Keratinocyte (primary cell): ENCODE results near the gene OR11H1. TPM values are rescaled to one million over a fixed set of nuclear protein-coding genes. Genes with fewer than 3 reads are reported as not detected.
"Not testable (repeated sequence)": the region's sequence is repeated elsewhere in the genome, so short reads cannot be mapped to it uniquely, and the experiment has no call there.

Source experiments
- DNase-seq: peaks from one replicate; pipeline ENCODE4 v3.0.0-alpha.2; 2011; ENCODE audit warnings: low read depth, missing footprints, low spot score
- FAIRE-seq: peaks from 2 replicates; lab custom pipeline; 2011; peaks lifted over from hg19 to GRCh38; lab: Jason Lieb, UNC
- H2AFZ ChIP-seq: 2 replicates; pipeline ENCODE4 v1.6.0; 2012; ENCODE audit warnings: low read length, control low read depth, inconsistent platforms; ENCODE audit not compliant: control insufficient read depth
- H3K27ac ChIP-seq: 2 replicates; pipeline ENCODE4 v1.5.1; 2011; ENCODE audit warnings: low read length; ENCODE audit not compliant: control insufficient read depth, insufficient read depth
- H3K27me3 ChIP-seq: 3 replicates; pipeline ENCODE4 v1.6.0; 2011; ENCODE audit warnings: low read length; ENCODE audit not compliant: control insufficient read depth, insufficient read depth; ENCODE audit errors: extremely low read depth
- H3K36me3 ChIP-seq, 2 experiments: 2 replicates in 1 of 2; 3 replicates in 1 of 2; pipeline ENCODE4 v1.5.1; 2011; ENCODE audit warnings: low read length in 2 of 2, mild to moderate bottlenecking in 1 of 2; ENCODE audit not compliant: control insufficient read depth in 2 of 2, insufficient read depth in 2 of 2; ENCODE audit errors: extremely low read depth in 1 of 2
- H3K4me1 ChIP-seq: 3 replicates; pipeline ENCODE4 v1.5.1; 2011; ENCODE audit warnings: low read length; ENCODE audit not compliant: control insufficient read depth, insufficient read depth; ENCODE audit errors: extremely low read depth
- H3K4me2 ChIP-seq: 3 replicates; pipeline ENCODE4 v1.6.0; 2011; ENCODE audit warnings: low read depth, low read length; ENCODE audit not compliant: control insufficient read depth, insufficient read depth; ENCODE audit errors: extremely low read depth
- H3K4me3 ChIP-seq, 3 experiments: fragments of 200-600 bp in 1 of 3; sonication (generic) in 1 of 3; 2 replicates in 2 of 3; 3 replicates in 1 of 3; pipeline ENCODE4 v1.5.1; 2011 to 2016; ENCODE audit warnings: low read length in 3 of 3, mild to moderate bottlenecking in 3 of 3, control low read depth in 2 of 3, inconsistent platforms in 1 of 3, low read depth in 1 of 3, mixed read lengths in 1 of 3, mixed run types in 1 of 3, moderate library complexity in 1 of 3; ENCODE audit not compliant: control insufficient read depth in 2 of 3, insufficient read depth in 2 of 3; ENCODE audit errors: extremely low read depth in 1 of 3
- H3K79me2 ChIP-seq: 2 replicates; pipeline ENCODE4 v1.6.0; 2012; ENCODE audit warnings: low read length; ENCODE audit not compliant: control insufficient read depth, insufficient read depth
- H3K9ac ChIP-seq: 3 replicates; pipeline ENCODE4 v1.6.0; 2011; ENCODE audit warnings: low read length; ENCODE audit not compliant: control insufficient read depth, insufficient read depth; ENCODE audit errors: extremely low read depth
- H3K9me1 ChIP-seq: 3 replicates; pipeline ENCODE4 v1.6.0; 2011; ENCODE audit warnings: low read length; ENCODE audit not compliant: control insufficient read depth, insufficient read depth; ENCODE audit errors: extremely low read depth
- H3K9me3 ChIP-seq: 2 replicates; pipeline ENCODE4 v1.5.1; 2012; ENCODE audit warnings: low read depth, low read length; ENCODE audit not compliant: control insufficient read depth
- H4K20me1 ChIP-seq: 3 replicates; pipeline ENCODE4 v1.6.0; 2011; ENCODE audit warnings: low read length; ENCODE audit not compliant: control insufficient read depth, insufficient read depth; ENCODE audit errors: extremely low read depth
- dilution Hi-C: fragments of 300-500 bp; cut with MboI; formaldehyde crosslinking; loops from one replicate; pipeline ENCODE4 v1.7.0; 2020; ENCODE audit warnings: low sequenced_read_pairs; ENCODE audit not compliant: extremely low pct_ligation_motif_present
- polyA minus RNA-seq, 3 experiments: library from RNA; depleted of rRNA, polyadenylated mRNA; stranded (reverse); fragments of >200 nt; gene quantifications; 1 replicate in 1 of 3; 2 replicates in 1 of 3; 3 replicates in 1 of 3; pipeline ENCODE4 v1.2.3, GENCODE V29; 2011
- polyA plus RNA-seq, 5 experiments: library from polyadenylated mRNA; depleted of rRNA in 3 of 5; stranded (reverse) in 3 of 5; stranded (forward) in 1 of 5; unstranded in 1 of 5; fragments of >200 nt; gene quantifications; 1 replicate in 1 of 5; 2 replicates in 3 of 5; 3 replicates in 1 of 5; pipeline versions ENCODE4 v1.2.1 to v1.2.3, GENCODE V29; 2011 to 2012; ENCODE audit warnings: missing spikeins in 2 of 5, low read depth in 1 of 5, low replicate concordance in 1 of 5

Gene OR11H1, protein sequence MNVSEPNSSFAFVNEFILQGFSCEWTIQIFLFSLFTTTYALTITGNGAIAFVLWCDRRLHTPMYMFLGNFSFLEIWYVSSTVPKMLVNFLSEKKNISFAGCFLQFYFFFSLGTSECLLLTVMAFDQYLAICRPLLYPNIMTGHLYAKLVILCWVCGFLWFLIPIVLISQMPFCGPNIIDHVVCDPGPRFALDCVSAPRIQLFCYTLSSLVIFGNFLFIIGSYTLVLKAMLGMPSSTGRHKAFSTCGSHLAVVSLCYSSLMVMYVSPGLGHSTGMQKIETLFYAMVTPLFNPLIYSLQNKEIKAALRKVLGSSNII
- not detected in 3 replicates for polyA plus RNA-seq
- polyA plus RNA-seq (2011; ENCODE audit: low read depth) = not detected
- polyA plus RNA-seq (2011; cell fraction: cytosol; rRNA removed) = not detected in 2 replicates
- not detected in 2 replicates for polyA plus RNA-seq (2011; cell fraction: nucleus; rRNA removed)
- not detected in 2 replicates for polyA plus RNA-seq (2012; ENCODE audit: low replicate concordance)
- polyA minus RNA-seq = not detected in 3 replicates
- not detected for polyA minus RNA-seq (2011; cell fraction: cytosol; rRNA and poly(A)+ RNA removed)
- polyA minus RNA-seq (2011; cell fraction: nucleus; rRNA and poly(A)+ RNA removed) = not detected in 2 replicates

DNA sequence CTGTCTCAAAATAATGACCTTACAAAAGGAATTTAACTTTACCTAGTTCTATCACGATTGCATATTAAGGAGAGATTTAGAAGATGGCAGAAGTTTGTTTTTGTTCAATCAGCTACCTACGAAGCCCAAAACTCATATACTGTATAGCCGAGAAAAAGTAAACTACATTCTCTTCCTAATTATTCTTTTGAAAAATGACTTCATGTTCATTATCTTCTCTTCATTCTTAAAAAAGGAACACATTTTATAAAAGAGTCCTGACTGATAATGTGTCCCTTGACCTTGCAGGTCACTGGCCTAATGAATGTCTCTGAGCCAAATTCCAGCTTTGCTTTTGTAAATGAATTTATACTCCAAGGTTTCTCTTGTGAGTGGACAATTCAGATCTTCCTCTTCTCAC is at the start of gene OR11H1:
OR11H1 (plus strand) TSS at position 301 of the 400 bp plus-strand sequence; CDS start at position 301, 0 bp downstream.
- H3K36me3 ChIP-seq, H3K79me2 ChIP-seq, H3K4me3 ChIP-seq, H3K9ac ChIP-seq, H3K4me2 ChIP-seq, H4K20me1 ChIP-seq, H3K27me3 ChIP-seq, dilution Hi-C loops, DNase-seq, FAIRE-seq, H3K4me1 ChIP-seq, H3K9me3 ChIP-seq, H3K27ac ChIP-seq, H2AFZ ChIP-seq, H3K9me1 ChIP-seq: not testable (repeated sequence)

DNA sequence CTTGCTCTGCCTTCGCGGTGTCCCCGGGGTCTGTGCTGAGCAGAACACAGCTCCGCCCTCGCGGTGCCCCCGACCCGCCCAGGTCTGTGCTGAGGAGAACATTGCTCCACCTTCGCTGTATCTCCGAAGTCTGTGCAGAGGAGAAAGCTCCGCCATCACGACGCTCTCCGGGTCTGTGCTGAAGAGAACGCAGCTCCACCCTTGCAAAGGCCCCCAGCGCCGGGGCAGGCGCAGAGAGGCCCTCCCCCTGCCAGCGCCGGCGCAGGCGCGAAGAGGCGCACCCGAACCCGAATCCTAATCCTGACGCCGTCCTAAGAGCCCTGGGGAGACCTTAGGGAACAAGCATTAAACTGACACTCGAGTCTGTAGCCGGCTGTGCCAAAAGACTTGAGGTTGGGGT is 18.0 kb upstream of the OR11H1 start:
- H3K27me3 ChIP-seq, dilution Hi-C loops, H3K4me1 ChIP-seq, H3K27ac ChIP-seq, H3K9me3 ChIP-seq, FAIRE-seq, DNase-seq, H3K9me1 ChIP-seq, H3K4me3 ChIP-seq, H2AFZ ChIP-seq, H3K4me2 ChIP-seq, H3K36me3 ChIP-seq, H3K79me2 ChIP-seq, H4K20me1 ChIP-seq, H3K9ac ChIP-seq: not testable (repeated sequence)

DNA sequence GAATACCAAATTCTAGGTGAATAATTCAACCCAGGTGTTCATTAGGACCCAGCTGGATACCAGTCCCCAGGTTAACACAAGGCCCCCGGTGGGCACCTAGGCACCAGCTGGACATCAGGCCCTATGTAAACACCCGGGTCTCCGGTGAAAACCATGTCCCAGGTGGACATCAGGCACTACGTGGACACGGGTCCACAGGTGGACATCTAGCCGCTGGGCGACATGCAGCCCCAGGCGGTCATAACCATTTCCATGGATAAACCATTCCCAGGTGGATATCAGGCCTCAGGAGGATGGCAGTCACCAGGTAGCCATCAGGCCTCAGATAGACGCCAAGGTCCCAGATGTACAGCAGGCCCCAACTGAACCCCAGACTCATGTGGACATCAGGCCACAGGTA is 12.1 kb upstream of the OR11H1 start:
- H3K9ac ChIP-seq, H3K36me3 ChIP-seq, dilution Hi-C loops, H3K4me3 ChIP-seq, H3K79me2 ChIP-seq, DNase-seq, H3K27me3 ChIP-seq, H3K4me1 ChIP-seq, H3K9me1 ChIP-seq, H2AFZ ChIP-seq, H3K27ac ChIP-seq, H3K4me2 ChIP-seq, H3K9me3 ChIP-seq, FAIRE-seq, H4K20me1 ChIP-seq: not testable (repeated sequence)

DNA sequence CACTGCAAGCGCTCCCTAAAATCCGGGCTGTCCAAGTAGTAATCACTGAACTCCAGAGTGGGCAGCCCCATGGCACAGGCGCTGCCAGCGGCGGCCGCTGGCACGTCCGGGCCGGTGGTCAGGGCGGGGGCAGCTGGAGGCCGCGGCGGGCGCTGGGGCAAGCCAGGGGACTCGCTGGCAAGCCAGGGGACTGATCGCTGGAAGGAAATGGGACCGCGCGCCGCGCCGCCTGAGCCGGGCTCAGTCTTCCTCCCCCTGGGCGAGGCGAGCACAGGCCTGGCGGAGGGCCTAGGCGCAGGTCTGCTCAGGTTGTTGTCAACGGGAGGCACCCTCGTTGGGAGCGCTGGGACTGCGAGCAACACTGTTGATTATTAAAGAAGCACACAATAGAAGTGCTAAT is 25.8 kb downstream of the OR11H1 start:
- H3K79me2 ChIP-seq, DNase-seq, H4K20me1 ChIP-seq, H3K27ac ChIP-seq, H3K9me1 ChIP-seq, H2AFZ ChIP-seq, H3K4me2 ChIP-seq, H3K4me3 ChIP-seq, dilution Hi-C loops, H3K27me3 ChIP-seq, H3K9me3 ChIP-seq, H3K9ac ChIP-seq, H3K36me3 ChIP-seq, H3K4me1 ChIP-seq, FAIRE-seq: not testable (repeated sequence)

DNA sequence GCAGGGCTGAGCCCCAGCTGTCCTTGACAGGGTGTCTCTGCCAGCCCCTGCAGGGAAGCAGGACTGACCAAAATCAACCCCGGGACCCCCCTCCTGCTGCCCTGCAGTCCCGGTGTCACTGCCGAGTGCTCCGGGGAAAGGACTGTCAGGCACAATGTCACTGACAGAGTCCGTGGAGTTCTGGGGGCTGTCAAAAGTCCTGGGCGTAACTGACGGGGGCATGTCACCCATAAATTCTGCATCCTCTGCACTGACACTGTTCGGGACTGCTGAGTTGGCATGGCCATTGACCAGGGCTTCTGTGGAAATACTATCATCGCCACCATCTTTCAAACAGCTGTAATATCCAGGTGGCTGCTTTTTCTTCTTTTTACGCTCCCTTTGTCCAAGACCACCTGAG is 35.5 kb downstream of the OR11H1 start:
- H4K20me1 ChIP-seq, DNase-seq, H3K4me1 ChIP-seq, H3K79me2 ChIP-seq, H3K4me3 ChIP-seq, H2AFZ ChIP-seq, H3K9ac ChIP-seq, H3K4me2 ChIP-seq, H3K9me3 ChIP-seq, FAIRE-seq, H3K27me3 ChIP-seq, H3K36me3 ChIP-seq, H3K9me1 ChIP-seq, dilution Hi-C loops, H3K27ac ChIP-seq: not testable (repeated sequence)
